NCI-H2171 treated with DMSO at 0.1 percent for 48 hours (cell line): ENCODE data around the gene PRR12.

Experiments
- DNase-seq: peaks from one replicate; lab custom pipeline; 2025; lab: John Stamatoyannopoulos, UW

Gene PRR12

GRCh38 chr19:49666120-49666444 lies 75.1 kb downstream of the PRR12 start:
- DNase-seq = no peak

GRCh38 chr19:49667473-49667872 lies 76.5 kb downstream of the PRR12 start:
- DNase-seq = no peak

GRCh38 chr19:49669516-49669915 lies 78.5 kb downstream of the PRR12 start:
- no peak for DNase-seq

- peak; percentile 65 for DNase-seq
Measured at GRCh38 chr19:49672131-49672919, 81.3 kb downstream of the PRR12 start.
